ENCODE measurements around the gene CALD1.

Gene CALD1

DNA sequence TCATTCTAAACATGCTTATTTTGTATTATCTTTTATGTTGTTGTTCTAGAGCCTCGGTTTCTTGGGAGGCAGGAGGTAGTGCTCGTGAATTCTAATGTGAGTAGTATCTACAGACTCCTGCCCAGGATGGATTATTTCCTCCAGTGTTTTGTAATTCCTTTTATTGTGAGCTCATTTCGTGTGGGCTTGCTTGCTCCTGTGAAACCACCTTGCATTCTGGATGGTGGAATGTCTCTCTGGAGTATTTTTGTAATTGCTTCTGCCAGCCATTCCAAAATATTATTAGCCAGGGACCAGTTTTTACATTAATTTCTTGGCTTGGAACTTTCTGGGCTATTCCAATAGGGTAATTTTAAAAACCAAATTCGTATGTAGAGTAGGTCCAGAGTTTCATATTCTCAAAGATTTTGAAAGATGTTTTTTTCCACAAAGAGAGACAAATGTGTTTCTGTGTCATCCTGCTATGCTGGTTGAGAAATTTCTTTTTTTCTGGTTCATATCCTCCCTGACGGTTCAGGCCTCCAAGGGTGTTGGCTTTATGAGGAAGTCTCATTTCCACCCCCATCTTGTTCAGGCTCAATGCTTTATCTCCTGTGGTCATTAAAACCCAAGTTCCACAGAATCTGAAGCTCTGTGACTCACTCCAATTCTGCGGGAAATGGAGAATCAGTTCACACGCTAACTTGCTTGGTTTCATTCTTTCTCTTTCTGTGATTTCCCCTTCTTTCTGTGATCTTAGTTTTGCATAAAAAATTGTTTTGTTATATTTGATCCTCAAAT lies 41.7 kb upstream of the CALD1 start:
- TF ChIP-seq CSDC2 (CRISPR knock-in tag; IDR thresholded peaks at IDR 0.05) (no peak), ESRRG (CRISPR knock-in tag; IDR thresholded peaks at IDR 0.05) (no peak), OSR1 (CRISPR knock-in tag; IDR thresholded peaks at IDR 0.05) (no peak), GLIS3 (CRISPR knock-in tag; IDR thresholded peaks at IDR 0.05) (no peak), TCF4 (CRISPR knock-in tag; IDR thresholded peaks at IDR 0.05; ENCODE audit: borderline replicate concordance) (no peak), ZFP3 (CRISPR knock-in tag; IDR thresholded peaks at IDR 0.05) (no peak), ZC3H10 (CRISPR knock-in tag; IDR thresholded peaks at IDR 0.05) (no peak), PATZ1 (CRISPR knock-in tag; IDR thresholded peaks at IDR 0.05; ENCODE audit: borderline replicate concordance) (no peak), CSRNP3 (CRISPR knock-in tag; IDR thresholded peaks at IDR 0.05) (no peak), ZFP30 (CRISPR knock-in tag; IDR thresholded peaks at IDR 0.05) (no peak)
- TF ChIP-seq, protein P1, sequence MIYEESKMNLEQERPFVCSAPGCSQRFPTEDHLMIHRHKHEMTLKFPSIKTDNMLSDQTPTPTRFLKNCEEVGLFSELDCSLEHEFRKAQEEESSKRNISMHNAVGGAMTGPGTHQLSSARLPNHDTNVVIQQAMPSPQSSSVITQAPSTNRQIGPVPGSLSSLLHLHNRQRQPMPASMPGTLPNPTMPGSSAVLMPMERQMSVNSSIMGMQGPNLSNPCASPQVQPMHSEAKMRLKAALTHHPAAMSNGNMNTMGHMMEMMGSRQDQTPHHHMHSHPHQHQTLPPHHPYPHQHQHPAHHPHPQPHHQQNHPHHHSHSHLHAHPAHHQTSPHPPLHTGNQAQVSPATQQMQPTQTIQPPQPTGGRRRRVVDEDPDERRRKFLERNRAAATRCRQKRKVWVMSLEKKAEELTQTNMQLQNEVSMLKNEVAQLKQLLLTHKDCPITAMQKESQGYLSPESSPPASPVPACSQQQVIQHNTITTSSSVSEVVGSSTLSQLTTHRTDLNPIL (CRISPR knock-in tag; IDR thresholded peaks at IDR 0.05; ENCODE audit: low read depth), result no peak
- TF ChIP-seq, protein P2, sequence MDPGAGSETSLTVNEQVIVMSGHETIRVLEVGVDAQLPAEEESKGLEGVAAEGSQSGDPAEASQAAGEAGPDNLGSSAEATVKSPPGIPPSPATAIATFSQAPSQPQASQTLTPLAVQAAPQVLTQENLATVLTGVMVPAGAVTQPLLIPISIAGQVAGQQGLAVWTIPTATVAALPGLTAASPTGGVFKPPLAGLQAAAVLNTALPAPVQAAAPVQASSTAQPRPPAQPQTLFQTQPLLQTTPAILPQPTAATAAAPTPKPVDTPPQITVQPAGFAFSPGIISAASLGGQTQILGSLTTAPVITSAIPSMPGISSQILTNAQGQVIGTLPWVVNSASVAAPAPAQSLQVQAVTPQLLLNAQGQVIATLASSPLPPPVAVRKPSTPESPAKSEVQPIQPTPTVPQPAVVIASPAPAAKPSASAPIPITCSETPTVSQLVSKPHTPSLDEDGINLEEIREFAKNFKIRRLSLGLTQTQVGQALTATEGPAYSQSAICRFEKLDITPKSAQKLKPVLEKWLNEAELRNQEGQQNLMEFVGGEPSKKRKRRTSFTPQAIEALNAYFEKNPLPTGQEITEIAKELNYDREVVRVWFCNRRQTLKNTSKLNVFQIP (CRISPR knock-in tag; IDR thresholded peaks at IDR 0.05; ENCODE audit: borderline replicate concordance, low read depth), result no peak
- no peak; the same call in 2 of the 3 replicates for ATAC-seq

- TF ChIP-seq SNAI2 (CRISPR knock-in tag; IDR thresholded peaks at IDR 0.05) (no peak), ESRRG (CRISPR knock-in tag; IDR thresholded peaks at IDR 0.05) (no peak)
- ATAC-seq, result no peak
Observed at GRCh38 chr7:134739362-134739761, 40.1 kb upstream of the CALD1 start.

DNA sequence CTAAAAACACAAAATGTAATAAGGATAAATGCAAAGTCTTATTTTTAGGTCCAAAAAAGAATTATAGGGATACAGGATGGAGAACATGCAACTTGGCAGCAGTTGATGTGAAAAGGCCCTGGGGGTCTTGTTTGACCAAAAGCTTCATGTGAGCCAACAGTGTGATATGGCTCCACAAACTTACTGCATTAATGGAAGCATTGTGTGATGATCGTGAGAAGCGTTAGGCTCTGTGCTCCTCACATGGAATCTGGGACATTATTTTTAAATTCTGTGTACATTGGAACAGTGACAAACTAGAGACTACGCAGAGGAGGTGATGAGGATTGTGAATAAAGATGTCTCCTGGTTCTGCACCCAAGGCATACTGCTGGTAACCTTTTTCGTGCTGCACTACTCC lies 39.1 kb upstream of the CALD1 start:
- TF ChIP-seq OSR1 (CRISPR knock-in tag; IDR thresholded peaks at IDR 0.05), result no peak
- no peak for TF ChIP-seq ZC3H10 (CRISPR knock-in tag; IDR thresholded peaks at IDR 0.05)
- TF ChIP-seq ZFP3 (CRISPR knock-in tag; IDR thresholded peaks at IDR 0.05), result no peak
- no peak for TF ChIP-seq ZNF565 (CRISPR knock-in tag; conservative IDR thresholded peaks at IDR 0.05; ENCODE audit: low read depth)
- no peak for TF ChIP-seq ISL1 (CRISPR knock-in tag; IDR thresholded peaks at IDR 0.05)
- TF ChIP-seq SNAI2 (CRISPR knock-in tag; IDR thresholded peaks at IDR 0.05), result no peak
- TF ChIP-seq ZNF70 (CRISPR knock-in tag; IDR thresholded peaks at IDR 0.05), result no peak
- no peak for TF ChIP-seq PATZ1 (CRISPR knock-in tag; IDR thresholded peaks at IDR 0.05; ENCODE audit: borderline replicate concordance)
- TF ChIP-seq CSDC2 (CRISPR knock-in tag; IDR thresholded peaks at IDR 0.05), result no peak
- TF ChIP-seq ZFP30 (CRISPR knock-in tag; IDR thresholded peaks at IDR 0.05), result no peak
- no peak for TF ChIP-seq TOX (CRISPR knock-in tag; IDR thresholded peaks at IDR 0.05; ENCODE audit: borderline replicate concordance)
- no peak for TF ChIP-seq ZNF8 (CRISPR knock-in tag; IDR thresholded peaks at IDR 0.05)
- TF ChIP-seq TSHZ2 (CRISPR knock-in tag; IDR thresholded peaks at IDR 0.05), result no peak
- no peak for TF ChIP-seq BACH2 (CRISPR knock-in tag; IDR thresholded peaks at IDR 0.05; ENCODE audit: borderline replicate concordance)
- TF ChIP-seq TCF4 (CRISPR knock-in tag; IDR thresholded peaks at IDR 0.05; ENCODE audit: borderline replicate concordance), result no peak
- no peak for TF ChIP-seq PPARA (CRISPR knock-in tag; IDR thresholded peaks at IDR 0.05; ENCODE audit: borderline replicate concordance)
- ATAC-seq, result no peak

All from SK-N-SH treated with all-trans-retinoic acid at 6 μM for 48 hours (cell line).